MCF 10A (cell line): ENCODE measurements around the gene PTPRH. TPM values are rescaled to one million over a fixed set of nuclear protein-coding genes. Genes with fewer than 3 reads are reported as not detected.

Experiments
- BruUV-seq: library from RNA; stranded (reverse); fragments of 400-500 nt; replicated peaks from 2 replicates; lab custom pipeline; 2021; lab: Mats Ljungman, UMichigan
- CTCF ChIA-PET: fragments of 300-600 bp; sonication (Branson Sonifier 250); formaldehyde crosslinking; extraction: SDS; loops from one replicate; lab custom pipeline; 2021; ENCODE audit warnings: antibody characterized with exemption, inconsistent platforms; lab: Yijun Ruan, JAX
- POLR2A ChIA-PET: fragments of 300-600, 350-650 bp; sonication (Branson Sonifier 250); formaldehyde crosslinking; extraction: SDS; loops from one replicate; lab custom pipeline; 2020; ENCODE audit warnings: antibody characterized with exemption, inconsistent platforms; lab: Yijun Ruan, JAX
- DNase-seq: peaks from one replicate; pipeline ENCODE4 v3.0.0-alpha.2; 2018; ENCODE audit not compliant: unreplicated experiment
- H3K27ac Mint-ChIP-seq: one replicate; pipeline ENCODE4 v1.8.0; 2022; ENCODE audit warnings: mild to moderate bottlenecking, low read depth, mixed read lengths; ENCODE audit not compliant: unreplicated experiment
- H3K27me3 Mint-ChIP-seq: one replicate; pipeline ENCODE4 v1.8.0; 2022; ENCODE audit warnings: mixed read lengths; ENCODE audit not compliant: insufficient read depth, unreplicated experiment
- H3K36me3 Mint-ChIP-seq: one replicate; pipeline ENCODE4 v1.8.0; 2022; ENCODE audit warnings: mild to moderate bottlenecking, moderate library complexity, mixed read lengths; ENCODE audit not compliant: insufficient read depth, unreplicated experiment
- H3K4me1 Mint-ChIP-seq: one replicate; pipeline ENCODE4 v1.8.0; 2022; ENCODE audit warnings: mixed read lengths; ENCODE audit not compliant: insufficient read depth, unreplicated experiment
- H3K4me3 Mint-ChIP-seq: one replicate; pipeline ENCODE4 v1.8.0; 2022; ENCODE audit warnings: mild to moderate bottlenecking, moderate library complexity, mixed read lengths; ENCODE audit not compliant: unreplicated experiment
- H3K9me3 Mint-ChIP-seq: one replicate; pipeline ENCODE4 v1.8.0; 2022; ENCODE audit warnings: mixed read lengths; ENCODE audit not compliant: unreplicated experiment
- CTCF ChIP-seq: fragments of 200-600 bp; IDR thresholded peaks from one replicate; pipeline ENCODE4 v1.8.0; 2022; ENCODE audit warnings: antibody characterized with exemption, mild to moderate bottlenecking; ENCODE audit not compliant: unreplicated experiment
- intact Hi-C: fragments of 100-400 bp; cut with micrococcal nuclease; formaldehyde crosslinking; loops from 2 replicates; pipeline ENCODE4 v1.14.1; 2022
- total RNA-seq: library from RNA; stranded (reverse); gene quantifications from 2 replicates; pipeline ENCODE4 v1.2.3, GENCODE V29; 2022

PTPRH gene
- total RNA-seq, 1 experiment from 2014 or later, result 0.56 TPM

- ChIA-PET POLR2A (no interaction called here), CTCF (interaction anchor here (0.6 to 1.9 kb wide), 3 partner anchors 12 to 223 kb away, joined by 3 to 4 read pairs (median 4); no protein-coding TSS in a partner anchor)
- TSS peak; percentile 20 for BruUV-seq
- H3K27ac Mint-ChIP-seq, result no peak overlapping the region
- DNase-seq, result no peak
- H3K27me3 Mint-ChIP-seq, result no peaks in the 10 kb centered on the region
- H3K4me1 Mint-ChIP-seq, result no peaks in the 10 kb centered on the region
- peaks cover 39% of the 10 kb centered on the region for H3K36me3 Mint-ChIP-seq
- H3K4me3 Mint-ChIP-seq, result no peak overlapping the region
- H3K9me3 Mint-ChIP-seq, result no peaks in the 10 kb centered on the region
- no peak for TF ChIP-seq CTCF
- intact Hi-C loops, result no loop called here
Measured at GRCh38 chr19:55244004-55244680, 34.8 kb upstream of the PTPRH start.

- intact Hi-C loops, result no loop called here
- Mint-ChIP-seq H3K9me3 (no peaks in the 10 kb centered on the region), H3K4me3 (no peak overlapping the region), H3K4me1 (no peaks in the 10 kb centered on the region), H3K27me3 (no peaks in the 10 kb centered on the region), H3K36me3 (peaks cover 51% of the 10 kb centered on the region), H3K27ac (peak overlapping the region; percentile 55)
- ChIA-PET POLR2A (no interaction called here), CTCF (no interaction called here)
- no peak for DNase-seq
- no TSS peak for BruUV-seq
- TF ChIP-seq CTCF, result no peak
Measured at GRCh38 chr19:55242517-55242916, 33.2 kb upstream of the PTPRH start.

GRCh38 chr19:55241935-55242464 lies 32.7 kb upstream of the PTPRH start:
- ChIA-PET POLR2A (no interaction called here), CTCF (interaction anchor here (0.6 kb wide), 1 partner anchor 101 kb away, joined by 3 read pairs; no protein-coding TSS in a partner anchor)
- BruUV-seq, result no TSS peak
- H3K9me3 Mint-ChIP-seq, result no peaks in the 10 kb centered on the region
- no peak for DNase-seq
- no peak for TF ChIP-seq CTCF
- H3K27me3 Mint-ChIP-seq, result no peaks in the 10 kb centered on the region
- peaks cover 55% of the 10 kb centered on the region for H3K36me3 Mint-ChIP-seq
- no peak overlapping the region for H3K27ac Mint-ChIP-seq
- no peaks in the 10 kb centered on the region for H3K4me1 Mint-ChIP-seq
- intact Hi-C loops, result no loop called here
- H3K4me3 Mint-ChIP-seq, result no peak overlapping the region

GRCh38 chr19:55241143-55241934 lies 32.0 kb upstream of the PTPRH start:
- BruUV-seq, result no TSS peak
- no peaks in the 10 kb centered on the region for H3K9me3 Mint-ChIP-seq
- no peak for TF ChIP-seq CTCF
- ChIA-PET POLR2A (no interaction called here), CTCF (interaction anchor here (0.6 to 1.2 kb wide), 3 partner anchors 14 to 167 kb away, joined by 3 to 6 read pairs (median 3); no protein-coding TSS in a partner anchor)
- no peaks in the 10 kb centered on the region for H3K27me3 Mint-ChIP-seq
- no peak for DNase-seq
- no peaks in the 10 kb centered on the region for H3K4me1 Mint-ChIP-seq
- H3K4me3 Mint-ChIP-seq, result no peak overlapping the region
- intact Hi-C loops, result no loop called here
- peaks cover 57% of the 10 kb centered on the region for H3K36me3 Mint-ChIP-seq
- no peak overlapping the region for H3K27ac Mint-ChIP-seq
